ENCODE results near the gene MYO5A. TPM values are rescaled to one million over a fixed set of nuclear protein-coding genes. Genes with fewer than 3 reads are reported as not detected.
"Not testable (repeated sequence)": the region's sequence is repeated elsewhere in the genome, so short reads cannot be mapped to it uniquely, and the experiment has no call there.

Gene MYO5A
- polyA plus RNA-seq, 1 donor (not counting 4 experiments of a cell fraction or from before 2014, with no cell fraction given), result 53.8 TPM

- Histone ChIP-seq H3K4me1 (ENCODE audit: control insufficient read depth, extremely low read depth, insufficient read depth, low read length) (peaks cover 28% of the 10 kb centered on the region), H3K9me3 (ENCODE audit: control insufficient read depth, low read depth, low read length) (no peaks in the 10 kb centered on the region), H3K27me3 (ENCODE audit: control insufficient read depth, extremely low read depth, insufficient read depth, low read length) (no peaks in the 10 kb centered on the region), H3K4me3 (ENCODE audit: control insufficient read depth in 2 of 3, extremely low read depth in 1 of 3, insufficient read depth in 2 of 3, low read depth in 1 of 3, low read length in 3 of 3) (no peak overlapping the region), H3K9ac (ENCODE audit: control insufficient read depth, extremely low read depth, insufficient read depth, low read length) (no peak overlapping the region), H3K79me2 (ENCODE audit: control insufficient read depth, insufficient read depth, low read length) (peaks cover 65% of the 10 kb centered on the region), H3K36me3 (ENCODE audit: control insufficient read depth in 2 of 2, extremely low read depth in 1 of 2, insufficient read depth in 2 of 2, low read length in 2 of 2) (no peaks in the 10 kb centered on the region), H3K4me2 (ENCODE audit: control insufficient read depth, extremely low read depth, insufficient read depth, low read depth, low read length) (peak overlapping the region; percentile 36), H2AFZ (ENCODE audit: control insufficient read depth, low read length) (no peak overlapping the region), H3K27ac (ENCODE audit: control insufficient read depth, insufficient read depth, low read length) (peak overlapping the region; percentile 25), H4K20me1 (ENCODE audit: control insufficient read depth, extremely low read depth, insufficient read depth, low read length) (peaks cover 3% of the 10 kb centered on the region), H3K9me1 (ENCODE audit: control insufficient read depth, extremely low read depth, insufficient read depth, low read length) (no peaks in the 10 kb centered on the region)
- DNase-seq (ENCODE audit: low read depth, low spot score) (no peak), FAIRE-seq (peak; percentile 79)
- TF ChIP-seq EZH2 (IDR thresholded peaks at IDR 0.05; ENCODE audit: low read length) (no peak), CTCF (optimal IDR thresholded peaks at IDR 0.05 in 1 of 3, IDR thresholded peaks at IDR 0.05 in 1 of 3, conservative IDR thresholded peaks at IDR 0.05 in 1 of 3; ENCODE audit: extremely low read depth in 1 of 3, insufficient read depth in 2 of 3, low read length in 3 of 3) (no peak)
- dilution Hi-C loops (cut with MboI; ENCODE audit: extremely low pct_ligation_motif_present, low sequenced_read_pairs), result no loop called here
Measured at GRCh38 chr15:52491472-52491871, 37.2 kb downstream of the MYO5A start.

- H3K4me2 ChIP-seq (ENCODE audit: control insufficient read depth, extremely low read depth, insufficient read depth, low read depth, low read length); H3K9ac ChIP-seq (ENCODE audit: control insufficient read depth, extremely low read depth, insufficient read depth, low read length); dilution Hi-C loops (cut with MboI; ENCODE audit: extremely low pct_ligation_motif_present, low sequenced_read_pairs); H3K4me3 ChIP-seq (ENCODE audit: control insufficient read depth in 2 of 3, extremely low read depth in 1 of 3, insufficient read depth in 2 of 3, low read depth in 1 of 3, low read length in 3 of 3); H3K27ac ChIP-seq (ENCODE audit: control insufficient read depth, insufficient read depth, low read length); FAIRE-seq; DNase-seq (ENCODE audit: low read depth, low spot score); H3K36me3 ChIP-seq (ENCODE audit: control insufficient read depth in 2 of 2, extremely low read depth in 1 of 2, insufficient read depth in 2 of 2, low read length in 2 of 2); H3K9me1 ChIP-seq (ENCODE audit: control insufficient read depth, extremely low read depth, insufficient read depth, low read length); H3K27me3 ChIP-seq (ENCODE audit: control insufficient read depth, extremely low read depth, insufficient read depth, low read length); H4K20me1 ChIP-seq (ENCODE audit: control insufficient read depth, extremely low read depth, insufficient read depth, low read length); H2AFZ ChIP-seq (ENCODE audit: control insufficient read depth, low read length); H3K9me3 ChIP-seq (ENCODE audit: control insufficient read depth, low read depth, low read length): not testable (repeated sequence)
- H3K4me1 ChIP-seq (ENCODE audit: control insufficient read depth, extremely low read depth, insufficient read depth, low read length), result peaks cover 24% of the 10 kb centered on the region
- H3K79me2 ChIP-seq (ENCODE audit: control insufficient read depth, insufficient read depth, low read length), result peaks cover 58% of the 10 kb centered on the region
Measured at GRCh38 chr15:52489430-52489829, 39.2 kb downstream of the MYO5A start.

- H3K36me3 ChIP-seq (ENCODE audit: control insufficient read depth in 2 of 2, extremely low read depth in 1 of 2, insufficient read depth in 2 of 2, low read length in 2 of 2), result no peaks in the 10 kb centered on the region
- no peaks in the 10 kb centered on the region for H3K9me1 ChIP-seq (ENCODE audit: control insufficient read depth, extremely low read depth, insufficient read depth, low read length)
- TF ChIP-seq EZH2 (IDR thresholded peaks at IDR 0.05; ENCODE audit: low read length), result no peak
- no peak for TF ChIP-seq CTCF (optimal IDR thresholded peaks at IDR 0.05 in 1 of 3, IDR thresholded peaks at IDR 0.05 in 1 of 3, conservative IDR thresholded peaks at IDR 0.05 in 1 of 3; ENCODE audit: extremely low read depth in 1 of 3, insufficient read depth in 2 of 3, low read length in 3 of 3)
- FAIRE-seq (no peak), DNase-seq (ENCODE audit: low read depth, low spot score) (no peak)
- no peak overlapping the region for H3K27ac ChIP-seq (ENCODE audit: control insufficient read depth, insufficient read depth, low read length)
- no peaks in the 10 kb centered on the region for H3K9me3 ChIP-seq (ENCODE audit: control insufficient read depth, low read depth, low read length)
- no peak overlapping the region for H3K9ac ChIP-seq (ENCODE audit: control insufficient read depth, extremely low read depth, insufficient read depth, low read length)
- dilution Hi-C loops (cut with MboI; ENCODE audit: extremely low pct_ligation_motif_present, low sequenced_read_pairs), result no loop called here
- no peaks in the 10 kb centered on the region for H4K20me1 ChIP-seq (ENCODE audit: control insufficient read depth, extremely low read depth, insufficient read depth, low read length)
- H2AFZ ChIP-seq (ENCODE audit: control insufficient read depth, low read length), result no peak overlapping the region
- peaks cover 52% of the 10 kb centered on the region for H3K79me2 ChIP-seq (ENCODE audit: control insufficient read depth, insufficient read depth, low read length)
- no peak overlapping the region for H3K4me2 ChIP-seq (ENCODE audit: control insufficient read depth, extremely low read depth, insufficient read depth, low read depth, low read length)
- peaks cover 24% of the 10 kb centered on the region for H3K4me1 ChIP-seq (ENCODE audit: control insufficient read depth, extremely low read depth, insufficient read depth, low read length)
- no peak overlapping the region for H3K4me3 ChIP-seq (ENCODE audit: control insufficient read depth in 2 of 3, extremely low read depth in 1 of 3, insufficient read depth in 2 of 3, low read depth in 1 of 3, low read length in 3 of 3)
- no peaks in the 10 kb centered on the region for H3K27me3 ChIP-seq (ENCODE audit: control insufficient read depth, extremely low read depth, insufficient read depth, low read length)
Measured at GRCh38 chr15:52488830-52489229, 39.9 kb downstream of the MYO5A start.
